Epithelial cell of proximal tubule (primary cell): ENCODE data around the gene TRAF3IP1. TPM values are rescaled to one million over a fixed set of nuclear protein-coding genes. Genes with fewer than 3 reads are reported as not detected.
"Not testable (repeated sequence)": the region's sequence is repeated elsewhere in the genome, so short reads cannot be mapped to it uniquely, and the experiment has no call there.

Experiments
- DNase-seq: peaks from one replicate; pipeline ENCODE4 v3.0.0-alpha.2; 2011; ENCODE audit warnings: low read depth
- H3K4me3 ChIP-seq: 2 replicates; pipeline ENCODE4 v1.5.1; 2011; ENCODE audit warnings: low read depth, mild to moderate bottlenecking, low read length
- CTCF ChIP-seq: conservative IDR thresholded peaks from 2 replicates; pipeline ENCODE4 v1.5.1; 2012; ENCODE audit warnings: low read depth, mild to moderate bottlenecking, low read length
- total RNA-seq: library from RNA; depleted of rRNA; stranded (reverse); fragments of >200 nt; gene quantifications from 2 replicates; pipeline ENCODE4 v1.2.3, GENCODE V29; 2015

TRAF3IP1 gene
- total RNA-seq, 1 donor from 2014 or later: 8.5 TPM

GRCh38 chr2:238435752-238436096 is 115.4 kb downstream of the TRAF3IP1 start:
- H3K4me3 ChIP-seq: no peak overlapping the region
- DNase-seq: no peak
- no peak for TF ChIP-seq CTCF

GRCh38 chr2:238438856-238439849 is 118.8 kb downstream of the TRAF3IP1 start:
- no peak for TF ChIP-seq CTCF
- no peak for DNase-seq
- H3K4me3 ChIP-seq: no peak overlapping the region

GRCh38 chr2:238439917-238440316 is 119.6 kb downstream of the TRAF3IP1 start:
- no peak for DNase-seq
- TF ChIP-seq CTCF: no peak
- H3K4me3 ChIP-seq: no peak overlapping the region

- H3K4me3 ChIP-seq: no peak overlapping the region
- no peak for DNase-seq
- no peak for TF ChIP-seq CTCF
These were observed 120.0 kb downstream of the TRAF3IP1 start for GRCh38 chr2:238440331-238440730.

GRCh38 chr2:238440767-238441166 is 120.4 kb downstream of the TRAF3IP1 start:
- DNase-seq: no peak
- no peak for TF ChIP-seq CTCF
- no peak overlapping the region for H3K4me3 ChIP-seq

GRCh38 chr2:238441262-238442114 is 121.2 kb downstream of the TRAF3IP1 start:
- no peak for DNase-seq
- no peak for TF ChIP-seq CTCF
- no peak overlapping the region for H3K4me3 ChIP-seq

GRCh38 chr2:238442257-238442656 is 121.9 kb downstream of the TRAF3IP1 start:
- not testable (repeated sequence) for H3K4me3 ChIP-seq, DNase-seq
